ENCODE measurements around the gene SIRT6. TPM values are rescaled to one million over a fixed set of nuclear protein-coding genes. Genes with fewer than 3 reads are reported as not detected.
"Not testable (repeated sequence)": the region's sequence is repeated elsewhere in the genome, so short reads cannot be mapped to it uniquely, and the experiment has no call there.

SIRT6 gene
- polyA plus RNA-seq, 2 donors = 16.9 to 22.0 TPM

GRCh38 chr19:4220188-4220587 lies 37.8 kb upstream of the SIRT6 start:
- Histone ChIP-seq H3K27me3 (ENCODE audit: control insufficient read depth in 1 of 2, insufficient read depth in 2 of 2, low read length in 2 of 2) (no peaks in the 10 kb centered on the region), H3K4me3 (ENCODE audit: low read depth in 1 of 2, low read length in 2 of 2) (no peak overlapping the region), H3K36me3 (ENCODE audit: control insufficient read depth in 2 of 2, insufficient read depth in 2 of 2, low read length in 1 of 2) (no peaks in the 10 kb centered on the region), H3K27ac (ENCODE audit: low read depth in 2 of 2, low read length in 1 of 2) (no peak overlapping the region), H3K9me3 (ENCODE audit: control insufficient read depth in 2 of 2, insufficient read depth in 1 of 2, low read depth in 1 of 2, low read length in 1 of 2) (peaks cover 0 to 2% of the 10 kb centered on the region in 2 donors), H3K4me1 (ENCODE audit: control insufficient read depth in 2 of 2, insufficient read depth in 2 of 2, low read length in 1 of 2) (no peaks in the 10 kb centered on the region)
- WGBS, 2 donors = 88 to 89% methylated on average over 7 of the region's 7 CpGs

GRCh38 chr19:4218523-4218922 lies 36.2 kb upstream of the SIRT6 start:
- not testable (repeated sequence) for H3K27me3 ChIP-seq (ENCODE audit: control insufficient read depth in 1 of 2, insufficient read depth in 2 of 2, low read length in 2 of 2)

GRCh38 chr19:4217429-4218264 lies 35.3 kb upstream of the SIRT6 start:
- Histone ChIP-seq H3K27me3 (ENCODE audit: control insufficient read depth in 1 of 2, insufficient read depth in 2 of 2, low read length in 2 of 2) (no peaks in the 10 kb centered on the region), H3K9me3 (ENCODE audit: control insufficient read depth in 2 of 2, insufficient read depth in 1 of 2, low read depth in 1 of 2, low read length in 1 of 2) (peaks cover 0 to 2% of the 10 kb centered on the region in 2 donors), H3K4me1 (ENCODE audit: control insufficient read depth in 2 of 2, insufficient read depth in 2 of 2, low read length in 1 of 2) (no peaks in the 10 kb centered on the region), H3K4me3 (ENCODE audit: low read depth in 1 of 2, low read length in 2 of 2) (no peak overlapping the region), H3K27ac (ENCODE audit: low read depth in 2 of 2, low read length in 1 of 2) (no peak overlapping the region), H3K36me3 (ENCODE audit: control insufficient read depth in 2 of 2, insufficient read depth in 2 of 2, low read length in 1 of 2) (no peaks in the 10 kb centered on the region)
- WGBS, 2 donors = 96% methylated on average over 73 to 81 of the region's 81 CpGs

More at GRCh38 chr19:4218523-4218922, 36.2 kb upstream of the SIRT6 start:
- H3K9me3 ChIP-seq (ENCODE audit: control insufficient read depth in 2 of 2, insufficient read depth in 1 of 2, low read depth in 1 of 2, low read length in 1 of 2); H3K27ac ChIP-seq (ENCODE audit: low read depth in 2 of 2, low read length in 1 of 2); H3K4me3 ChIP-seq (ENCODE audit: low read depth in 1 of 2, low read length in 2 of 2); H3K4me1 ChIP-seq (ENCODE audit: control insufficient read depth in 2 of 2, insufficient read depth in 2 of 2, low read length in 1 of 2); H3K36me3 ChIP-seq (ENCODE audit: control insufficient read depth in 2 of 2, insufficient read depth in 2 of 2, low read length in 1 of 2): not testable (repeated sequence)
- 91 to 95% methylated on average over 1 of the region's 1 CpG for WGBS, 2 donors

GRCh38 chr19:4216846-4217245 lies 34.5 kb upstream of the SIRT6 start:
- Histone ChIP-seq H3K36me3 (ENCODE audit: control insufficient read depth in 2 of 2, insufficient read depth in 2 of 2, low read length in 1 of 2) (no peaks in the 10 kb centered on the region), H3K9me3 (ENCODE audit: control insufficient read depth in 2 of 2, insufficient read depth in 1 of 2, low read depth in 1 of 2, low read length in 1 of 2) (peaks cover 0 to 2% of the 10 kb centered on the region in 2 donors), H3K4me3 (ENCODE audit: low read depth in 1 of 2, low read length in 2 of 2) (no peak overlapping the region), H3K27ac (ENCODE audit: low read depth in 2 of 2, low read length in 1 of 2) (no peak overlapping the region), H3K4me1 (ENCODE audit: control insufficient read depth in 2 of 2, insufficient read depth in 2 of 2, low read length in 1 of 2) (no peaks in the 10 kb centered on the region), H3K27me3 (ENCODE audit: control insufficient read depth in 1 of 2, insufficient read depth in 2 of 2, low read length in 2 of 2) (no peaks in the 10 kb centered on the region)
- 78 to 80% methylated on average over 6 of the region's 6 CpGs for WGBS, 2 donors

- H3K9me3 ChIP-seq (ENCODE audit: control insufficient read depth in 2 of 2, insufficient read depth in 1 of 2, low read depth in 1 of 2, low read length in 1 of 2) = peaks cover 0 to 2% of the 10 kb centered on the region in 2 donors
- H3K27me3 ChIP-seq (ENCODE audit: control insufficient read depth in 1 of 2, insufficient read depth in 2 of 2, low read length in 2 of 2) = no peaks in the 10 kb centered on the region
- H3K4me1 ChIP-seq (ENCODE audit: control insufficient read depth in 2 of 2, insufficient read depth in 2 of 2, low read length in 1 of 2) = no peaks in the 10 kb centered on the region
- no peaks in the 10 kb centered on the region for H3K36me3 ChIP-seq (ENCODE audit: control insufficient read depth in 2 of 2, insufficient read depth in 2 of 2, low read length in 1 of 2)
- WGBS, 2 donors = 57 to 64% methylated on average over 10 of the region's 10 CpGs
- H3K4me3 ChIP-seq (ENCODE audit: low read depth in 1 of 2, low read length in 2 of 2) = no peak overlapping the region
- no peak overlapping the region for H3K27ac ChIP-seq (ENCODE audit: low read depth in 2 of 2, low read length in 1 of 2)
These were observed 33.4 kb upstream of the SIRT6 start for GRCh38 chr19:4215807-4216206.

GRCh38 chr19:4213116-4213515 lies 30.8 kb upstream of the SIRT6 start:
- no peaks in the 10 kb centered on the region for H3K36me3 ChIP-seq (ENCODE audit: control insufficient read depth in 2 of 2, insufficient read depth in 2 of 2, low read length in 1 of 2)
- no peaks in the 10 kb centered on the region for H3K4me1 ChIP-seq (ENCODE audit: control insufficient read depth in 2 of 2, insufficient read depth in 2 of 2, low read length in 1 of 2)
- H3K4me3 ChIP-seq (ENCODE audit: low read depth in 1 of 2, low read length in 2 of 2) = no peak overlapping the region
- H3K9me3 ChIP-seq (ENCODE audit: control insufficient read depth in 2 of 2, insufficient read depth in 1 of 2, low read depth in 1 of 2, low read length in 1 of 2) = peaks cover 0 to 2% of the 10 kb centered on the region in 2 donors
- no peaks in the 10 kb centered on the region for H3K27me3 ChIP-seq (ENCODE audit: control insufficient read depth in 1 of 2, insufficient read depth in 2 of 2, low read length in 2 of 2)
- no peak overlapping the region for H3K27ac ChIP-seq (ENCODE audit: low read depth in 2 of 2, low read length in 1 of 2)
- 60 to 67% methylated on average over 3 of the region's 3 CpGs for WGBS, 2 donors

GRCh38 chr19:4210166-4210731 lies 27.9 kb upstream of the SIRT6 start:
- Histone ChIP-seq H3K4me3 (ENCODE audit: low read depth in 1 of 2, low read length in 2 of 2) (no peak overlapping the region), H3K27ac (ENCODE audit: low read depth in 2 of 2, low read length in 1 of 2) (no peak overlapping the region), H3K4me1 (ENCODE audit: control insufficient read depth in 2 of 2, insufficient read depth in 2 of 2, low read length in 1 of 2) (no peaks in the 10 kb centered on the region), H3K36me3 (ENCODE audit: control insufficient read depth in 2 of 2, insufficient read depth in 2 of 2, low read length in 1 of 2) (no peaks in the 10 kb centered on the region), H3K9me3 (ENCODE audit: control insufficient read depth in 2 of 2, insufficient read depth in 1 of 2, low read depth in 1 of 2, low read length in 1 of 2) (no peaks in the 10 kb centered on the region), H3K27me3 (ENCODE audit: control insufficient read depth in 1 of 2, insufficient read depth in 2 of 2, low read length in 2 of 2) (no peaks in the 10 kb centered on the region)
- 74 to 83% methylated on average over 15 of the region's 15 CpGs for WGBS, 2 donors

- Histone ChIP-seq H3K27ac (ENCODE audit: low read depth in 2 of 2, low read length in 1 of 2) (peak overlapping the region in 1 of 2 donors; percentile 38), H3K36me3 (ENCODE audit: control insufficient read depth in 2 of 2, insufficient read depth in 2 of 2, low read length in 1 of 2) (no peaks in the 10 kb centered on the region), H3K27me3 (ENCODE audit: control insufficient read depth in 1 of 2, insufficient read depth in 2 of 2, low read length in 2 of 2) (no peaks in the 10 kb centered on the region), H3K9me3 (ENCODE audit: control insufficient read depth in 2 of 2, insufficient read depth in 1 of 2, low read depth in 1 of 2, low read length in 1 of 2) (no peaks in the 10 kb centered on the region), H3K4me3 (ENCODE audit: low read depth in 1 of 2, low read length in 2 of 2) (no peak overlapping the region), H3K4me1 (ENCODE audit: control insufficient read depth in 2 of 2, insufficient read depth in 2 of 2, low read length in 1 of 2) (no peaks in the 10 kb centered on the region)
- WGBS, 2 donors = 61 to 62% methylated on average over 13 of the region's 13 CpGs
These were observed 26.2 kb upstream of the SIRT6 start for GRCh38 chr19:4208385-4209094.

- Histone ChIP-seq H3K9me3 (ENCODE audit: control insufficient read depth in 2 of 2, insufficient read depth in 1 of 2, low read depth in 1 of 2, low read length in 1 of 2) (no peaks in the 10 kb centered on the region), H3K4me3 (ENCODE audit: low read depth in 1 of 2, low read length in 2 of 2) (no peak overlapping the region), H3K27me3 (ENCODE audit: control insufficient read depth in 1 of 2, insufficient read depth in 2 of 2, low read length in 2 of 2) (no peaks in the 10 kb centered on the region), H3K36me3 (ENCODE audit: control insufficient read depth in 2 of 2, insufficient read depth in 2 of 2, low read length in 1 of 2) (no peaks in the 10 kb centered on the region), H3K27ac (ENCODE audit: low read depth in 2 of 2, low read length in 1 of 2) (no peak overlapping the region), H3K4me1 (ENCODE audit: control insufficient read depth in 2 of 2, insufficient read depth in 2 of 2, low read length in 1 of 2) (no peaks in the 10 kb centered on the region)
- WGBS, 2 donors = 78 to 82% methylated on average over 10 of the region's 10 CpGs
These were observed 24.6 kb upstream of the SIRT6 start for GRCh38 chr19:4206818-4207484.
